CD14-positive monocyte (primary cell): Measurements from ENCODE around the gene GNAZ. TPM values are rescaled to one million over a fixed set of nuclear protein-coding genes. Genes with fewer than 3 reads are reported as not detected.

ENCODE experiments used
- DNase-seq, 3 donors: peaks; one replicate each; pipeline ENCODE4 v3.0.0-alpha.2; 2011 to 2022
- H2AFZ ChIP-seq: 2 replicates; pipeline ENCODE4 v1.6.0; 2012; ENCODE audit warnings: mild to moderate bottlenecking, low read depth, low read length, inconsistent platforms; ENCODE audit not compliant: insufficient read depth, poor library complexity, severe bottlenecking
- H3K27ac ChIP-seq, 2 donors: 1 replicate in 1 of 2; 2 replicates in 1 of 2; pipeline ENCODE4 v1.5.1; 2012 to 2013; ENCODE audit warnings: low read length in 2 of 2, control low read depth in 1 of 2, inconsistent platforms in 1 of 2, low read depth in 1 of 2, mild to moderate bottlenecking in 1 of 2
- H3K27me3 ChIP-seq, 2 donors: one replicate each; pipeline versions ENCODE4 v1.6.0 to v1.6.1; 2011 to 2013; ENCODE audit warnings: low read length in 2 of 2; ENCODE audit not compliant: control insufficient read depth in 2 of 2, insufficient read depth in 2 of 2
- H3K36me3 ChIP-seq, 2 donors: replicated peaks in 1 of 2; 1 replicate in 1 of 2; 2 replicates in 1 of 2; pipeline versions ENCODE4 v1.5.1 to v1.6.1; 2012 to 2013; ENCODE audit warnings: low read length in 2 of 2, control low read depth in 1 of 2, inconsistent platforms in 1 of 2, mild to moderate bottlenecking in 1 of 2; ENCODE audit not compliant: insufficient read depth in 2 of 2, control insufficient read depth in 1 of 2
- H3K4me1 ChIP-seq, 2 donors: 1 replicate in 1 of 2; 2 replicates in 1 of 2; pipeline versions ENCODE4 v1.5.1 to v1.6.1; 2012 to 2013; ENCODE audit warnings: low read length in 2 of 2, control low read depth in 1 of 2, inconsistent platforms in 1 of 2, mild to moderate bottlenecking in 1 of 2, moderate library complexity in 1 of 2; ENCODE audit not compliant: insufficient read depth in 2 of 2, control insufficient read depth in 1 of 2
- H3K4me2 ChIP-seq: replicated peaks from 2 replicates; pipeline ENCODE3; 2012; ENCODE audit warnings: low read length, moderate library complexity, mild to moderate bottlenecking; ENCODE audit not compliant: poor library complexity, severe bottlenecking; ENCODE audit errors: extremely low read depth
- H3K4me3 ChIP-seq, 3 experiments: fragments of 200-600 bp in 1 of 3; sonication (generic) in 1 of 3; replicated peaks in 1 of 3; 1 replicate in 2 of 3; 2 replicates in 1 of 3; pipeline ENCODE4 v1.5.1; 2011 to 2013; ENCODE audit warnings: low read length in 3 of 3, mild to moderate bottlenecking in 3 of 3, control low read depth in 2 of 3, low read depth in 2 of 3, inconsistent platforms in 1 of 3, moderate library complexity in 1 of 3
- H3K79me2 ChIP-seq: 2 replicates; pipeline ENCODE4 v1.6.0; 2012; ENCODE audit warnings: mild to moderate bottlenecking, control low read depth, inconsistent platforms, low read length, moderate library complexity; ENCODE audit not compliant: insufficient read depth
- H3K9ac ChIP-seq: 2 replicates; pipeline ENCODE4 v1.6.0; 2017; ENCODE audit warnings: low read length, mild to moderate bottlenecking; ENCODE audit not compliant: insufficient read depth, poor library complexity, severe bottlenecking
- H3K9me3 ChIP-seq, 2 donors: replicated peaks in 1 of 2; 1 replicate in 1 of 2; 2 replicates in 1 of 2; pipeline versions ENCODE4 v1.5.1 to v1.6.1; 2012 to 2013; ENCODE audit warnings: low read length in 2 of 2, control low read depth in 1 of 2; ENCODE audit not compliant: control insufficient read depth in 1 of 2, insufficient read depth in 1 of 2
- H4K20me1 ChIP-seq: 2 replicates; pipeline ENCODE4 v1.6.0; 2012; ENCODE audit warnings: mild to moderate bottlenecking, low read length, control low read depth, moderate library complexity; ENCODE audit not compliant: insufficient read depth
- H3K27ac Mint-ChIP-seq, 7 donors: one replicate each; pipeline ENCODE4 v1.8.0; 2020; ENCODE audit warnings: mild to moderate bottlenecking in 7 of 7, mixed read lengths in 7 of 7, moderate library complexity in 6 of 7, inconsistent platforms in 2 of 7
- H3K27me3 Mint-ChIP-seq, 3 donors: one replicate each; pipeline ENCODE4 v1.8.0; 2021 to 2022; ENCODE audit warnings: low read depth in 3 of 3, mild to moderate bottlenecking in 3 of 3, mixed read lengths in 3 of 3, moderate library complexity in 3 of 3, inconsistent platforms in 1 of 3
- H3K36me3 Mint-ChIP-seq, 2 donors: one replicate each; pipeline ENCODE4 v1.8.0; 2020; ENCODE audit warnings: mixed read lengths in 2 of 2, inconsistent platforms in 1 of 2, mild to moderate bottlenecking in 1 of 2
- H3K4me1 Mint-ChIP-seq: one replicate; pipeline ENCODE4 v1.8.0; 2020; ENCODE audit warnings: mild to moderate bottlenecking, mixed read lengths
- H3K4me3 Mint-ChIP-seq, 2 donors: one replicate each; pipeline ENCODE4 v1.8.0; 2020; ENCODE audit warnings: mild to moderate bottlenecking in 2 of 2, mixed read lengths in 2 of 2, moderate library complexity in 1 of 2
- H3K9me3 Mint-ChIP-seq, 7 donors: one replicate each; pipeline ENCODE4 v1.8.0; 2020 to 2022; ENCODE audit warnings: mixed read lengths in 7 of 7, mild to moderate bottlenecking in 6 of 7, moderate library complexity in 6 of 7, inconsistent platforms in 2 of 7
- WGBS: methylation state at CpG from one replicate; pipeline ENCODE4 v1.1.5; 2013; ENCODE audit warnings: missing lambda C conversion rate; ENCODE audit not compliant: insufficient coverage; 5-methylcytosine and 5-hydroxymethylcytosine counted together
- intact Hi-C, 2 donors: fragments of 100-400 bp; cut with micrococcal nuclease; formaldehyde crosslinking; loops; one replicate each; pipeline versions ENCODE4 v1.15.0 to v1.15.1; 2023
- polyA plus RNA-seq, 3 donors: library from polyadenylated mRNA; depleted of rRNA in 1 of 3; unstranded in 2 of 3; stranded (reverse) in 1 of 3; fragments of 300-500 nt in 2 of 3; fragments of >200 nt in 1 of 3; fragmentation: Illumina TruSeq in 2 of 3; gene quantifications; 1 replicate in 2 of 3; 2 replicates in 1 of 3; pipeline ENCODE4 v1.2.3, GENCODE V29; 2012 to 2021
- TF ChIP-seq, protein P1 (sequence below): fragments of 200-600 bp; IDR thresholded peaks from one replicate; pipeline ENCODE4 v1.8.0; 2022; ENCODE audit warnings: antibody characterized with exemption, mild to moderate bottlenecking

Gene GNAZ
- polyA plus RNA-seq, 3 donors, result 0.04 to 0.05 TPM; not detected in 1

DNA sequence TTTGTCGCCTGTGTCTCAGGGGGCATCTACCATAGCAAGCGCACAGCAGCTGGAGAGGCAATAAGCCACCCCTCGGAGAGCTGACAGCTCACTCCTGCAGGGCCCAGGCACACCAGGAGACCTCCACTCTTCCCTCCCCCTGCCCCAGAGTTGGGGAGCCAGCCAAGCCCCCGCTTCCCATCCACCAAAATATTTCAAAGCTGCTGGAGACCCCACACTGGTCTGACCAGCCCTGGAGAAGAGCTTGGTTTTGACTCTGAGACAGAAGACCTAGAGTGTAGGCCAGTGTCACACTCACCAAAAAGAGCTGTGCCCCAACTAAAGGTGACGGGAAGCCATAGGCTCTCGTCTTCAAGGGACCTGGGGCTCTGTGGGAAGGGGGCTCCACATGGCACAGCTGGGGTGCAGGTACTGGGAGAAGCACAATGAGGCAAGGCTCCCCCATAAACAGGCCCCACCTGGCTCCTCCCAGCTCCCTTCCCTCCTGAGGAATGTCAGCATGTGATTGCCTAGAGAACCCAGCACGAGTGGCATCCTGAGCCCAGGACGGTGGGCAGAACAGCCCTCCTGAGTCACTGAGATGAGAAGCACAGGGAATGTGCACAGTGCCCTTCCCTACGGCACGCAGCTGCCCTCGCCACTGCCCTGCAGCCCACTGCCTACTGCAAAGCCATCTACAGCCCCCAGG is 5.8 kb upstream of the GNAZ start:
- H3K27ac Mint-ChIP-seq, result no peak overlapping the region
- intact Hi-C loops, result loop anchor here in 1 of 2 donors (5.0 kb wide), 1 partner anchor 83 kb away; the partner anchor contains the start of gene RAB36
- WGBS, result 89% methylated on average over 7 of the region's 11 CpGs
- no peaks in the 10 kb centered on the region for H4K20me1 ChIP-seq
- H3K9me3 Mint-ChIP-seq, result no peaks in the 10 kb centered on the region
- no peak overlapping the region for H3K4me3 ChIP-seq
- no peak overlapping the region for H3K9ac ChIP-seq
- no peak overlapping the region for H3K4me3 Mint-ChIP-seq
- H3K36me3 ChIP-seq, result no peaks in the 10 kb centered on the region
- peaks cover 15 to 22% (median 21%) of the 10 kb centered on the region in 3 donors for H3K27me3 Mint-ChIP-seq
- no peaks in the 10 kb centered on the region for H3K36me3 Mint-ChIP-seq
- no peak for DNase-seq
- H3K79me2 ChIP-seq, result no peaks in the 10 kb centered on the region
- H3K4me2 ChIP-seq, result no peak overlapping the region
- peaks cover 3 to 4% of the 10 kb centered on the region in 2 donors for H3K4me1 ChIP-seq
- H3K9me3 ChIP-seq, result no peaks in the 10 kb centered on the region
- peaks cover 2% of the 10 kb centered on the region for H3K4me1 Mint-ChIP-seq
- H3K27ac ChIP-seq, result no peak overlapping the region
- peaks cover 3 to 18% of the 10 kb centered on the region in 2 donors for H3K27me3 ChIP-seq
- H2AFZ ChIP-seq, result no peak overlapping the region
- TF ChIP-seq, protein P1, sequence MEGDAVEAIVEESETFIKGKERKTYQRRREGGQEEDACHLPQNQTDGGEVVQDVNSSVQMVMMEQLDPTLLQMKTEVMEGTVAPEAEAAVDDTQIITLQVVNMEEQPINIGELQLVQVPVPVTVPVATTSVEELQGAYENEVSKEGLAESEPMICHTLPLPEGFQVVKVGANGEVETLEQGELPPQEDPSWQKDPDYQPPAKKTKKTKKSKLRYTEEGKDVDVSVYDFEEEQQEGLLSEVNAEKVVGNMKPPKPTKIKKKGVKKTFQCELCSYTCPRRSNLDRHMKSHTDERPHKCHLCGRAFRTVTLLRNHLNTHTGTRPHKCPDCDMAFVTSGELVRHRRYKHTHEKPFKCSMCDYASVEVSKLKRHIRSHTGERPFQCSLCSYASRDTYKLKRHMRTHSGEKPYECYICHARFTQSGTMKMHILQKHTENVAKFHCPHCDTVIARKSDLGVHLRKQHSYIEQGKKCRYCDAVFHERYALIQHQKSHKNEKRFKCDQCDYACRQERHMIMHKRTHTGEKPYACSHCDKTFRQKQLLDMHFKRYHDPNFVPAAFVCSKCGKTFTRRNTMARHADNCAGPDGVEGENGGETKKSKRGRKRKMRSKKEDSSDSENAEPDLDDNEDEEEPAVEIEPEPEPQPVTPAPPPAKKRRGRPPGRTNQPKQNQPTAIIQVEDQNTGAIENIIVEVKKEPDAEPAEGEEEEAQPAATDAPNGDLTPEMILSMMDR, result no peak

DNA sequence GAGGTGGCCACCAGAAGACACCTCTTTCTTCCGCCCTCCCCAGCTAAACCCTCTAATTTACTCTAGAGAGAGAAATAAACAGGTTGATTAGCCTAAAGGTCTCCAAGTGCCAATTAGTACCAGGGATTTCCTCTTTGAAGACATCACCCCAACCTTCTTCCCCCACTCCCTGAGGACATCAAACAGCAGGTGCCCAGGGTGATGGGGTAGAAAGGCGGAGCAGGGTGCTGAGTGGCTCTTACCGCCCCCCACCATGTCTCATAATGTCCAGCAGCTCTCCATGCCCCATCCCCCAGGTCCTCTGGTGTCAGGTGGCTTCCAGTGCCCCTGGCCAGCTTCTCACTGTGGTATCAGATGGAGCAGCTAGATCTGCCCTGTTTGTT is 5.3 kb upstream of the GNAZ start:
- no peak for DNase-seq

More for the DNA sequence above, 5.3 kb upstream of the GNAZ start:
- TF ChIP-seq, protein P1, result no peak
- H3K79me2 ChIP-seq, result no peaks in the 10 kb centered on the region
- peaks cover 6 to 8% of the 10 kb centered on the region in 2 donors for H3K4me1 ChIP-seq
- whole genome bisulfite sequencing, result no CpG with 5 or more reads among the region's 3 CpGs
- H2AFZ ChIP-seq, result no peak overlapping the region
- Mint-ChIP-seq H3K27ac (no peak overlapping the region), H3K9me3 (no peaks in the 10 kb centered on the region), H3K4me3 (no peak overlapping the region), H3K36me3 (no peaks in the 10 kb centered on the region), H3K4me1 (peaks cover 4% of the 10 kb centered on the region), H3K27me3 (peaks cover 19 to 25% (median 24%) of the 10 kb centered on the region in 3 donors)
- no peak overlapping the region for H3K9ac ChIP-seq
- intact Hi-C loops, result loop anchor here in 1 of 2 donors (5.0 kb wide), 1 partner anchor 82 kb away; the partner anchor contains the start of gene RAB36
- H3K9me3 ChIP-seq, result no peaks in the 10 kb centered on the region
- H3K4me3 ChIP-seq, result no peak overlapping the region
- H3K27me3 ChIP-seq, result peaks cover 3 to 21% of the 10 kb centered on the region in 2 donors
- H3K27ac ChIP-seq, result no peak overlapping the region
- H4K20me1 ChIP-seq, result no peaks in the 10 kb centered on the region
- no peak overlapping the region for H3K4me2 ChIP-seq
- no peaks in the 10 kb centered on the region for H3K36me3 ChIP-seq
